ENCODE results near the gene TMEM270.
"Not testable (repeated sequence)": the region's sequence is repeated elsewhere in the genome, so short reads cannot be mapped to it uniquely, and the experiment has no call there.

TMEM270 gene

GRCh38 chr7:73860859-73861258, at the start of gene TMEM270:
TSS of gene TMEM270 (plus strand) at chr7:73861159. CDS start at chr7:73861195, 36 bp downstream.
- DNase-seq (ENCODE audit: low spot score): no peak

GRCh38 chr7:73811760-73812168, 49.2 kb upstream of the TMEM270 start:
- peak; percentile 48 for DNase-seq (ENCODE audit: low spot score)

GRCh38 chr7:73812996-73813395, 48.0 kb upstream of the TMEM270 start:
- no peak for DNase-seq (ENCODE audit: low spot score)

GRCh38 chr7:73815436-73815835, 45.5 kb upstream of the TMEM270 start:
- no peak for DNase-seq (ENCODE audit: low spot score)

GRCh38 chr7:73817121-73817520, 43.8 kb upstream of the TMEM270 start:
- DNase-seq (ENCODE audit: low spot score): no peak

- DNase-seq (ENCODE audit: low spot score): no peak
Observed at GRCh38 chr7:73820013-73820412, 40.9 kb upstream of the TMEM270 start.

GRCh38 chr7:73821597-73822285, 39.2 kb upstream of the TMEM270 start:
- not testable (repeated sequence) for DNase-seq (ENCODE audit: low spot score)

- DNase-seq (ENCODE audit: low spot score): peak; percentile 58
Observed at GRCh38 chr7:73822319-73823173, 38.4 kb upstream of the TMEM270 start.

GRCh38 chr7:73823257-73823656, 37.7 kb upstream of the TMEM270 start:
- no peak for DNase-seq (ENCODE audit: low spot score)

GRCh38 chr7:73823873-73824592, 36.9 kb upstream of the TMEM270 start:
- DNase-seq (ENCODE audit: low spot score): no peak

- DNase-seq (ENCODE audit: low spot score): no peak
Observed at GRCh38 chr7:73824986-73825385, 36.0 kb upstream of the TMEM270 start.

GRCh38 chr7:73827567-73828106, 33.3 kb upstream of the TMEM270 start:
- DNase-seq (ENCODE audit: low spot score): no peak

- peak; percentile 50 for DNase-seq (ENCODE audit: low spot score)
Observed at GRCh38 chr7:73828107-73828803, 32.7 kb upstream of the TMEM270 start.

GRCh38 chr7:73828972-73829371, 32.0 kb upstream of the TMEM270 start:
- DNase-seq (ENCODE audit: low spot score): no peak

GRCh38 chr7:73829505-73829904, 31.5 kb upstream of the TMEM270 start:
- no peak for DNase-seq (ENCODE audit: low spot score)

- no peak for DNase-seq (ENCODE audit: low spot score)
Observed at GRCh38 chr7:73829921-73830680, 30.9 kb upstream of the TMEM270 start.

GRCh38 chr7:73830681-73831583, 30.0 kb upstream of the TMEM270 start, which contains the start of gene CLDN4:
TSS of gene CLDN4 (plus strand) at chr7:73830996. CDS start at chr7:73831202, 206 bp downstream.
- DNase-seq (ENCODE audit: low spot score): no peak

GRCh38 chr7:73831584-73831833, 29.4 kb upstream of the TMEM270 start:
- DNase-seq (ENCODE audit: low spot score): no peak

- no peak for DNase-seq (ENCODE audit: low spot score)
Observed at GRCh38 chr7:73831834-73832651, 28.9 kb upstream of the TMEM270 start.

All from kidney capillary endothelial cell (primary cell).